Activated CD4-positive, alpha-beta T cell treated with anti-CD3 and anti-CD28 coated beads, Interleukin-2, Interleukin-6, amounts not matched to agents 100 ng/mL and 50 ng/mL, durations not matched to agents 16 hours and 8 hours (primary cell): ENCODE data around the gene ABCD3.
A peak's percentile ranks its signal among the peaks of the same experiment; 100 is the strongest.
"Not testable (repeated sequence)": the region's sequence is repeated elsewhere in the genome, so short reads cannot be mapped to it uniquely, and the experiment has no call there.

Experiments used
- DNase-seq: peaks from one replicate; pipeline ENCODE4 v3.0.0-alpha.2; 2020

ABCD3 gene

DNA sequence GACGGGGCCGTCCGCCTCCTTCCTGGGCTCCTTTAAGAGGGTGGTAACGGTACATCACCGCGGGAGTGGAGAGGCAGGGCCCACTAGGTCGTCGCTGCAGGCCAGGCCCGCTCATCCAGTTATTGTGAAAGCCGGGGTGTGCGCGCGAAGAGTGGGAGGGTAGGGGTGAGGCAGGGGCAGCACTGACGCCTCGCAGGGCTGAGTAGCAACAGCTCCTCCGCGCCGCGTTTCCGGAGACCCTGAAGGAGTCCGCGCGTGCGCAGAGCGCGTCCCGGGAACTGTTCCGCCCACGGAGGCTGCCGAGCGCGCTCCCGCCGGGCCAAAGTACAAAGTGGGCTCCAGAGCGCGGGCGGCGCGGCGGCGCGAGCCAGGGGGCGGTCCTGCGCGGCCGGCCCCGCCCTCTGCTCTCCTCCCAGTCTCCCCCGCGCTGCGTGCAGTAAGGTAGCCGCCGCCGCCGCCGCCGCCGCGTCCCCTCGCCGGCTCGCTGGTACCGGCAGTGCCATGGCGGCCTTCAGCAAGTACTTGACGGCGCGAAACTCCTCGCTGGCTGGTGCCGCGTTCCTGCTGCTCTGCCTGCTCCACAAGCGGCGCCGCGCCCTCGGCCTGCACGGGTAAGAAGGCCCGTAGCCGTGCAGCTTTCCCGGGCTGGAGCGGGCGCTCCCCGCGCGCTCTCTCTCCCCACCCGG is at the start of gene ABCD3:
Gene ABCD3, plus strand, starts transcription at position 412 of the 686 bp plus-strand sequence. Its CDS starts 90 bp downstream, at position 502.
- DNase-seq: peak; percentile 97

- DNase-seq: not testable (repeated sequence)
These were observed 45.4 kb upstream of the ABCD3 start for GRCh38 chr1:94372771-94373170.

DNA sequence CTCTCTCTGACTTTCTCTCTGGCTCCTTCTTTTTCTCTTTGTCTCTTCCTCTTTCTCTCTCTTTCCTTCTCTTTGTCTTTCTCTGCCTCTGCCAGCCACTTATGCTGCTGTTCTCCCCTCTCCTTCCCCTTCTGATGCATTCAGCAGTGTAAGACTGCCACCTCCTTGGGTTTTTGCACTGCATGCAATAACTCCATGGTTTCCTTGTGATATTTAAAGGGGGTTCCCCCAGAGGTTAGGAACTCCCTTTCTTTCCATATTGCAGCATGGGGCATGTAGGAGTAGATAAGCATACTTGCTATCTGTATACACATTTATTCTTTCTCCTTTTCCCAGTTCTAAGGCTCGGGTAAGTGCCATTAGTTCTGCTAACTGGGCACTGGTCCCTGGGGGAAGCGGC is 44.9 kb upstream of the ABCD3 start:
- DNase-seq: not testable (repeated sequence)

DNA sequence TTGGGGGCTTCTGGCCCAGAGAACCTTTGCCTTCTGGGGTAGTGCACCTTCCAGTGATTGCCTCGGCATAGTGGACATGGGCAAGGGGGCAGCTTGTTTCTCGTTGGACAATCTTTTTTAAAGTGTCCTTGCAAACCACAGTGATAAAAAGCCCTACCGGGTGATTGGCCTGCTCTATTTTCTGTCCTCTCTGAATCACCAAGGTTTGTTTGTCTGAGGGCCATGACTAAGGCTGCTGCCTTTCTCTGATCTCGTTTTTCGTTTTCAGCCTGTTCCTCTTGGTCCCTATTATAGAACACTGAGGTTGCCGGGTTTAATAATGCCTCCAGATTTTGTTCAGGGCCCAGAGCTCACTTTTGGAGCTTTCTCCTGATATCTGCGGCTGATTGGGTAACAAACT is 42.5 kb upstream of the ABCD3 start:
- DNase-seq: not testable (repeated sequence)

DNA sequence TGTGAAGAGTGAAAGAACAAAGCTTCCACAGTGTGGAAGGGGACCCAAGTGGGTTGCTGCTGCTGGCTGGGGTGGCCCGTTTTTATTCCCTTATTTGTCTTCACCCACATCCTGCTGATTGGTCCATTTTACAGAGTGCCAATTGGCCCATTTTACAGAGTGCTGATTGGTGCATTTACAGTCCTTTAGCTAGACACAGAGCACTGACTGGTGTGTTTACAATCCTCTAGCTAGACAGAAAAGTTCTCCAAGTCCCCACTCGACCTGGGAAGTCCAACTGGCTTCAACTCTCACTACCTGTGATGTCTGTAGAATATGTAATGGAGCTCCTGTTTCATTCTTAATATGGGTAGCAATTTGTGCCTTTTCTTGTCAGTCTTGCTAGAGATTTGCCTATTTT is 39.7 kb upstream of the ABCD3 start:
- DNase-seq: not testable (repeated sequence)

DNA sequence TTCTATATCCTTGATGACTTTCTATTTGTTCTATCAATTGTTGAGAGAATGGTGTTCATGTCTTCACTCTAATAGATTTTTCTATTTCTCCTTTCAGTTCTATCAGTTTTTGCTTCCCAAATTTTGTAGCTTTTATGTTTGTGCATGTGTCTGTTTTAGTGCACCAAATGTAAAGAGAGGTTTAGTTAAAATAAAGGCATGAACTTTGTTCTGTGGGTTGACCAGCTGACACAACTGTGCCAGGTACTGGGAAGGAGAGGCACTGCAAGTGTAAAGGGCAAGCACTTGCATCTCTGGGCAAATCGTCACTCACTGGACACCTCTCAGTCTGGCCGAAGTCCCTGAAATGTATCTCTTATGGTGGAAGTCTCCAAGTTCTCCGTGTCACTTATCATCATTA is 38.6 kb upstream of the ABCD3 start:
- DNase-seq: no peak

- DNase-seq: no peak
These were observed 36.0 kb upstream of the ABCD3 start for GRCh38 chr1:94382201-94382600.

- peak; percentile 73 for DNase-seq
These were observed 34.2 kb upstream of the ABCD3 start for GRCh38 chr1:94383966-94384408.

DNA sequence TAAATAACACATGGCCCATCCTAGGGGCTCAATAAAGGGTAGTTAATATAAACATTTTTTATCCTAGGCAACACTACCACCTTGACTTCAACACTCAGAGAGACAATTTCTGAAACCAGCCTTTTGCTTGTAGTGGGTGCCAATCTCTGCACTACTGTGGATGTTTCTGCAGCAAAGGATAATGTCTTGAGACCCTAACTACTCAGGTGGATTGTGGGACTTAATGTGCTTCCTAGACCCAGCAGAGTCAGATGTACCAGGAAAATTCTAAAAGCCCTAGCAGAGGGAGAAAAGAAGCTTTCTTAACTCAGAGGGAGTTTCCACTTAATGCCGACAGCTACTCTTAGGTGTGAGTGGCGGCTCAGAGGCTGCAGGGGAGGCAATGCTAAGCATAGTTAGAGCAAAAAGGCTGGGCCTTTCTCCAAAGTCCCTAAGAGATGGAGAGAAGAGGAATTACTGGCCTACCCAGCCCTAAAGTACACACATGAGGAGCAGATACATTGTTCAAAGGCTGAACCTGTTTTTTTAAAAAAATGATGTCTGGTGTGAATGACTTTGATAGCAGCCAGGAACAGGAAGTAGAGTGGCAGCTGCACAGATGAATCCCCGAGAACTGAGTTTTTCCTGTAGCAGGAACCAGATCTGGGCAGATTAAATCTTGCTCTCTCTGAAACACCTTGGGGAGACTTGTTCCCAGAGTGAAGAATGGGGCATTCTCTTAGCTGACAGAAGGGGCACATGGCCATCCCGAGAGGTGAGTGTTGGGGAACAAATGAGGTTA is 33.5 kb upstream of the ABCD3 start:
- peak; percentile 12 for DNase-seq

DNA sequence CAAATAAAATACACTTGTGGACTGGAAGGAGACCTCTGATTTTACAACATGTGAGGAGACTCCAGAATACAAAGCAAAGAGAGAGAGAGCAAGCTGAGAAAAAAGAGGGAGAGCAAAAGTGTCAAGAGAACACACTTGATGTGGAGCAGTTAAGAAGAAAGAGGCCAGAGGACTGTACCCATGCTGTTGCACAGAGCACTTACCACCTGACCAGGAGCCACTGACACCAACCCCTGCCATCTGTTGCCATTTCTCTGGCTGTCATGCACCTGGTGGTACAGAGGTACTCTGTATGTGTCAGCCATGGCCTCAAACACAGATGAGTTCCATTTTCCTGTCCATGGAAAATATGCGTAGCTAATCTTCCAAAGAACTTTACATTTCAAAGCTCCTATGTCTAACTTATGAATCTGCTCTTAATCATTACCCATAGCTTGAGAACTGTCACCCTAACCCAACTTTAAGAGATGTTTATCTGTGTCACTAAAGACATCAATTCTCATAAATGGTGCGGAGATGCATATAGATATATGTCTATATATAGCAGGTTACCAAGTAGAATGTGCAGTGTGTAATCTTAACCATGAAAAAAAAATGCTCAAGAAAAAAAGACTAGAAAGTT is 32.8 kb upstream of the ABCD3 start:
- no peak for DNase-seq

- DNase-seq: no peak
These were observed 28.9 kb upstream of the ABCD3 start for GRCh38 chr1:94389298-94389697.

- no peak for DNase-seq
These were observed 23.9 kb upstream of the ABCD3 start for GRCh38 chr1:94394247-94394646.

DNA sequence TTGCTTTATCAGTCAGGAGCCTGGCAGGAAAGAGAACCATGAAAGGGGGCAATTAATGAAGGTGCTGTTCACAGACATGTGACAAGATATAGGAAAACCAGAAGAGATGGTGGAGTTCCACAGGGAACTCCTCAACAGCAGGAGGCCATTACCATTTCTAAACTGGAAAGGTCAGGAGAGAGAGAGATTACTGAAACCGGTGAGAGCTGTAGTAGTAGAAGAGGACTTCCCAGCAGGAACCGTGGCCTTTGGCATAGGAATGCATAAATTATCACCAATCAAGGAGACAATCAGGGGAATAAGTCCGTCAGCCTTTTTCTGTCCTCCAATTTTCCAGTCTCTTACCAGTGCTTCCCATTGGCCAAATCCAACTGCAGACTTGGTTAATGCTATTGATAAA is 23.0 kb upstream of the ABCD3 start:
- DNase-seq: no peak

GRCh38 chr1:94395748-94396309 is 22.4 kb upstream of the ABCD3 start:
- DNase-seq: no peak

- no peak for DNase-seq
These were observed 21.7 kb upstream of the ABCD3 start for GRCh38 chr1:94396356-94397010.

- DNase-seq: no peak
These were observed 19.8 kb upstream of the ABCD3 start for GRCh38 chr1:94398356-94398755.

- no peak for DNase-seq
These were observed 18.7 kb upstream of the ABCD3 start for GRCh38 chr1:94399453-94399852.

GRCh38 chr1:94401206-94401605 is 17.0 kb upstream of the ABCD3 start:
- no peak for DNase-seq

DNA sequence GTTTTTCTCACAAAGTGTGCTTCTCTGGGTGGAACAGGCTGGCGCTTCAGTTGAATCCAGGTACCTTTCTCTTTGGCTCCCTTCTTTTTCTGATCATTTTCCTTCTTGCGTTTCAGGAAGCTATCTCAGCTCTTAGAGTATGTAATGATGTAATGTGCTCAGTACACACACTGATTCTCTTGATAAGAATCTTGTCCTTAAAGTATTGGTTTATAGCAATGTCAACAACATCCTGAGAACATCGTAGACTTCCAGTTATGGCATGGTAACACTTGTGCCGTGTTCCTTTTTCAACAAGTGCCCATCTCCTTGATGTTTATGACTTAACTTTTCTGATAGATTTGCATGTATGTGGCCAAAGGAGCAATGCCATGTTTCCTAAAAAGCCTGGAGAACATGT is 11.7 kb upstream of the ABCD3 start:
- DNase-seq: no peak

DNA sequence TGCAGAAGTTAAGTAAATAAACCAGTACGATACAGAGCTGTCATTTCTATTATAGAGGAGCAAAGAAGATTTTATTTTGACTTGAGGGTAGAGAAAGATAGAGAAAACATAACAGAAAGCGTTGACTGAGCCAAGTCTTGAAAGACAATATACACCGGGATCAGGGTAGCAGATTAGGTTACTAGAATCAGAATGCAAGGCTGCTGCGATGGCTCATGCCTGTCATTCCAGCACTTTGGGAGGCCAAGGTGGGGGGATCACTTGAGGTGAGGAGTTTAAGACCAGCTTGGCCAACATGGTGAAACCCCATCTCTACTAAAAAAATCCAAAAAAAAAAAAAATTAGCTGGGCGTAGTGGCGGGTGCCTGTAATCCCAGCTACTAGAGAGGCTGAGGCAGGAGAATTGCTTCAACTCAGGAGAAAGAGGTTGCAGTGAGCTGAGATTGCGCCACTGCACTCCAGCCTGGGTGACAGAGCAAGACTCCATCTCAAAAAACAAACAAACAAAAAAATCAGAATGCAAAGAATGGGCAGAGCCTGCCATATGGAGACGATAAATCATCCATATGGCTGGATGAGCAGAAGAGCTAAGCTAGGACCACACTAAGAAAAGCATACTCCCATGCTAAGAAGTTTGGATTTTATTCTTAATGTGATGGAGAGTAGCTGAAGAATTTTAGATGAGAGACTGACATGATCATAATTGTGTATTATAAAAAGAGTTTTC is 9.9 kb upstream of the ABCD3 start:
- DNase-seq: no peak

DNA sequence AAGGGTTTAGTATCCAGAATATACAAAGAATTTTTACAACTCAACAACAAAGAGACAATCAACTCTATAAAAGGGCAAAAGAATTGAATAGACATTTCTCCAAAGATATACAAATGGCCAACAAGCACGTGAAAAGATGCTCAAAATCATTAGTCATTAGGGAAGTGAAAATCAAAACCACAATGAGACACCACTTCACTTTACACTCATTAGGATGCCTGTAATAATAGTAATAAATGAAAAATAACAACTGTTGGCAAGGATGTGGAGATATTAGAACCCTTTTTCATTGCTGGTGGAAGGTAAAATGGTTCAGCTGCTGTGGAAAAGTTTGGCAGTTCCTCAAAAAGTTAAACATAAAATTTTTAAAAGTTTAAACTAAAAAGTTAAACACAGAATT is 7.0 kb upstream of the ABCD3 start:
- DNase-seq: peak; percentile 5

- no peak for DNase-seq
These were observed 4.9 kb upstream of the ABCD3 start for GRCh38 chr1:94413311-94413710.
